ENCODE data around the gene PARD3B. TPM values are rescaled to one million over a fixed set of nuclear protein-coding genes. Genes with fewer than 3 reads are reported as not detected.

The PARD3B gene
- total and polyA plus RNA-seq, 2 donors from 2014 or later = 5.3 to 29.6 TPM

- no peaks in the 10 kb centered on the region for H3K36me3 ChIP-seq (ENCODE audit: control insufficient read depth in 2 of 3, insufficient read depth in 3 of 3, low read length in 3 of 3)
- no peak for DNase-seq
- H3K27me3 ChIP-seq (ENCODE audit: control insufficient read depth, insufficient read depth, low read length) = no peaks in the 10 kb centered on the region
- H3K4me1 ChIP-seq (ENCODE audit: control insufficient read depth in 2 of 3, insufficient read depth in 2 of 3, low read depth in 1 of 3, low read length in 3 of 3) = no peaks in the 10 kb centered on the region
- TF ChIP-seq CTCF (IDR thresholded peaks at IDR 0.05; ENCODE audit: borderline replicate concordance, extremely low read depth, insufficient read depth) = no peak
- H3K9ac ChIP-seq (ENCODE audit: low read length in 3 of 3) = no peak overlapping the region
- no peaks in the 10 kb centered on the region for H3K9me3 ChIP-seq (ENCODE audit: control insufficient read depth in 2 of 3, insufficient read depth in 1 of 3, low read length in 3 of 3)
- no peak for FAIRE-seq
- no peak overlapping the region for H3K27ac ChIP-seq (ENCODE audit: low read depth in 2 of 2, low read length in 2 of 2)
- intact Hi-C loops (cut with DNase I) = no loop called here
- H3K4me3 ChIP-seq (ENCODE audit: low read length in 3 of 3) = no peak overlapping the region
These were observed 193.4 kb downstream of the PARD3B start for GRCh38 chr2:204738721-204739120.

- Histone ChIP-seq H3K4me3 (ENCODE audit: low read length in 3 of 3) (no peak overlapping the region), H3K9ac (ENCODE audit: low read length in 3 of 3) (no peak overlapping the region), H3K27ac (ENCODE audit: low read depth in 2 of 2, low read length in 2 of 2) (no peak overlapping the region), H3K9me3 (ENCODE audit: control insufficient read depth in 2 of 3, insufficient read depth in 1 of 3, low read length in 3 of 3) (no peaks in the 10 kb centered on the region), H3K4me1 (ENCODE audit: control insufficient read depth in 2 of 3, insufficient read depth in 2 of 3, low read depth in 1 of 3, low read length in 3 of 3) (no peaks in the 10 kb centered on the region), H3K27me3 (ENCODE audit: control insufficient read depth, insufficient read depth, low read length) (no peaks in the 10 kb centered on the region), H3K36me3 (ENCODE audit: control insufficient read depth in 2 of 3, insufficient read depth in 3 of 3, low read length in 3 of 3) (no peaks in the 10 kb centered on the region)
- TF ChIP-seq CTCF (IDR thresholded peaks at IDR 0.05; ENCODE audit: borderline replicate concordance, extremely low read depth, insufficient read depth) = no peak
- intact Hi-C loops (cut with DNase I) = no loop called here
- no peak for DNase-seq
- no peak for FAIRE-seq
These were observed 198.2 kb downstream of the PARD3B start for GRCh38 chr2:204743393-204743960.

DNA sequence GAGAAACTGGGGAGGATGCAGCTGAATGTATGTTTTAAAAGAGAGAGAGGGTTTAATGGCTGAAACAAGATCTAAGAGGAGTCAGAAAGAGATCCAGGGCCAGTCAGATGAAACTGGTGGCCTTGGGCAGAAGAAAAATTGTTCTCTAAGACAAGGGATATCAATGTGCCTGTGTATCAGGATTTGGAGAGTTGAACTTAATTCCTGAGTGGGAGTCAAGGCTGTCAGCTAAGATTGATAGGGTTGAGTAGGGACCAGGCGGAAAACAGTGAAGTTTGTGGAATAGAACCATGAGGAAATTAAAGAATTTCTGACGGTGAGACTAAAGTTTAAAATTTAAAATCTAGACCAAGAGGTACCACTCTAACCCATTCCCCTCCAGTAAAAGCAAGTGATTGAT is 199.2 kb downstream of the PARD3B start:
- H3K27ac ChIP-seq (ENCODE audit: low read depth in 2 of 2, low read length in 2 of 2) = no peak overlapping the region
- H3K9me3 ChIP-seq (ENCODE audit: control insufficient read depth in 2 of 3, insufficient read depth in 1 of 3, low read length in 3 of 3) = no peaks in the 10 kb centered on the region
- intact Hi-C loops (cut with DNase I) = no loop called here
- no peak overlapping the region for H3K4me3 ChIP-seq (ENCODE audit: low read length in 3 of 3)
- no peaks in the 10 kb centered on the region for H3K4me1 ChIP-seq (ENCODE audit: control insufficient read depth in 2 of 3, insufficient read depth in 2 of 3, low read depth in 1 of 3, low read length in 3 of 3)
- H3K27me3 ChIP-seq (ENCODE audit: control insufficient read depth, insufficient read depth, low read length) = no peaks in the 10 kb centered on the region
- no peaks in the 10 kb centered on the region for H3K36me3 ChIP-seq (ENCODE audit: control insufficient read depth in 2 of 3, insufficient read depth in 3 of 3, low read length in 3 of 3)
- FAIRE-seq (no peak), DNase-seq (peak in 2 of 5 donors; percentile 60)
- TF ChIP-seq CTCF (IDR thresholded peaks at IDR 0.05; ENCODE audit: borderline replicate concordance, extremely low read depth, insufficient read depth) = no peak
- H3K9ac ChIP-seq (ENCODE audit: low read length in 3 of 3) = no peak overlapping the region

GRCh38 chr2:204748286-204748685 is 203.0 kb downstream of the PARD3B start:
- Histone ChIP-seq H3K9me3 (ENCODE audit: control insufficient read depth in 2 of 3, insufficient read depth in 1 of 3, low read length in 3 of 3) (no peaks in the 10 kb centered on the region), H3K27me3 (ENCODE audit: control insufficient read depth, insufficient read depth, low read length) (no peaks in the 10 kb centered on the region), H3K36me3 (ENCODE audit: control insufficient read depth in 2 of 3, insufficient read depth in 3 of 3, low read length in 3 of 3) (no peaks in the 10 kb centered on the region), H3K4me1 (ENCODE audit: control insufficient read depth in 2 of 3, insufficient read depth in 2 of 3, low read depth in 1 of 3, low read length in 3 of 3) (no peaks in the 10 kb centered on the region), H3K4me3 (ENCODE audit: low read length in 3 of 3) (no peak overlapping the region), H3K9ac (ENCODE audit: low read length in 3 of 3) (no peak overlapping the region), H3K27ac (ENCODE audit: low read depth in 2 of 2, low read length in 2 of 2) (no peak overlapping the region)
- intact Hi-C loops (cut with DNase I) = no loop called here
- DNase-seq = no peak
- no peak for FAIRE-seq
- no peak for TF ChIP-seq CTCF (IDR thresholded peaks at IDR 0.05; ENCODE audit: borderline replicate concordance, extremely low read depth, insufficient read depth)
